Activated CD4-positive, alpha-beta T cell treated with anti-CD3 and anti-CD28 coated beads, Interleukin-2, amount 50 U/mL, for 16 hours (primary cell): ENCODE results near the gene CAMTA1.

ENCODE experiments used
- DNase-seq: peaks from one replicate; pipeline ENCODE4 v3.0.0-alpha.2; 2020

Gene CAMTA1

GRCh38 chr1:7497107-7497637 lies 711.9 kb downstream of the CAMTA1 start:
- DNase-seq, result no peak

GRCh38 chr1:7500381-7501083 lies 715.3 kb downstream of the CAMTA1 start:
- no peak for DNase-seq

GRCh38 chr1:7501084-7501491 lies 715.8 kb downstream of the CAMTA1 start:
- no peak for DNase-seq

GRCh38 chr1:7501723-7502603 lies 716.7 kb downstream of the CAMTA1 start:
- DNase-seq, result no peak

GRCh38 chr1:7503691-7504437 lies 718.6 kb downstream of the CAMTA1 start:
- no peak for DNase-seq

GRCh38 chr1:7504438-7504720 lies 719.1 kb downstream of the CAMTA1 start:
- DNase-seq, result no peak

GRCh38 chr1:7505094-7505770 lies 720.0 kb downstream of the CAMTA1 start:
- no peak for DNase-seq

GRCh38 chr1:7505771-7506453 lies 720.7 kb downstream of the CAMTA1 start:
- DNase-seq, result no peak

- no peak for DNase-seq
Observed at GRCh38 chr1:7506454-7507284, 721.4 kb downstream of the CAMTA1 start.

GRCh38 chr1:7507285-7508019 lies 722.2 kb downstream of the CAMTA1 start:
- no peak for DNase-seq

- no peak for DNase-seq
Observed at GRCh38 chr1:7508052-7508933, 723.0 kb downstream of the CAMTA1 start.

GRCh38 chr1:7508934-7509519 lies 723.8 kb downstream of the CAMTA1 start:
- DNase-seq, result no peak

- no peak for DNase-seq
Observed at GRCh38 chr1:7509598-7509997, 724.3 kb downstream of the CAMTA1 start.

- no peak for DNase-seq
Observed at GRCh38 chr1:7510389-7510931, 725.2 kb downstream of the CAMTA1 start.

- no peak for DNase-seq
Observed at GRCh38 chr1:7511381-7511780, 726.1 kb downstream of the CAMTA1 start.

- DNase-seq, result no peak
Observed at GRCh38 chr1:7513081-7513480, 727.8 kb downstream of the CAMTA1 start.

GRCh38 chr1:7515175-7515574 lies 729.9 kb downstream of the CAMTA1 start:
- no peak for DNase-seq

- DNase-seq, result no peak
Observed at GRCh38 chr1:7515904-7516303, 730.6 kb downstream of the CAMTA1 start.

- no peak for DNase-seq
Observed at GRCh38 chr1:7516341-7516740, 731.1 kb downstream of the CAMTA1 start.
